ENCODE data around the gene LDHD.

DNA sequence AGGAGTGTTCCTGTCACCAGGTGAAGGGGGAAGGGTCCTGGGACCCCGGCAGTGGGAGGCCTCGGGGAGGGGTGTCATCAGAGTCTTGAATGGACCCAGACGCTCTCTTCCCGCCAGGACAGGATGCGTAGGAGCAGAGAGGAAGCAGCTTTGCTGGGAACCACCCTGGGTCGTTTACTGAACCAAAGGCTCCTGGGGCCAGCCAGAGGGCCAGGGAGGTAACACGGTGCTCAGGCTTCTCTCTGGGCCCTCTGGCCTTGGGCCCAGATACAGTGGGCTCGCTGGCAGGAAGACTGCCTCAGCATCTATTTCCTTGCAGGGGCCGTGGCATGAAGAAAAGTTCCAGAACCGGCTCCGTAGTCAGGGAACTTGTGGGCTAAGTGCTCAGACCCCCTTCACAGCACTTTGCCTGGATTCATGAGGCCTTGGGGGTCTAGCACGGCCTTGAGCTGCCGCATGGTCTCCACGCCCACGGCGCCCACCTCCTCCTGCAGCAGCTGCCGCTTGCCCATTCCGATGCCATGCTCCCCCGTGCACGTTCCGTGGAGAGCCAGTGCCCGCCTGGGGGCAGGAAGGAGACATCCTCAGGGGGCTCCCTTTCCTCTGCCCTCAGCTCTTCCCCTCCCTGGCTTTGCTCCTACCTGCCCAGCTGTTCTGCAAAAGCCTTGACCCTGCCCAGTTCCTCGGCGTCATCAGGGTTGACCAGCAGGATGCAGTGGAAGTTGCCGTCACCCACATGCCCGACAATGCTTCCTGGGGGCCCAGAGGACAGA, 4.4 kb downstream of the LDHD start:
- TF ChIP-seq, protein P1, sequence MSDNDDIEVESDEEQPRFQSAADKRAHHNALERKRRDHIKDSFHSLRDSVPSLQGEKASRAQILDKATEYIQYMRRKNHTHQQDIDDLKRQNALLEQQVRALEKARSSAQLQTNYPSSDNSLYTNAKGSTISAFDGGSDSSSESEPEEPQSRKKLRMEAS (IDR thresholded peaks at IDR 0.05): no peak
- no peak for TF ChIP-seq GABPA (IDR thresholded peaks at IDR 0.05; ENCODE audit: borderline replicate concordance, insufficient read depth, low read length)
- TF ChIP-seq, protein P2, sequence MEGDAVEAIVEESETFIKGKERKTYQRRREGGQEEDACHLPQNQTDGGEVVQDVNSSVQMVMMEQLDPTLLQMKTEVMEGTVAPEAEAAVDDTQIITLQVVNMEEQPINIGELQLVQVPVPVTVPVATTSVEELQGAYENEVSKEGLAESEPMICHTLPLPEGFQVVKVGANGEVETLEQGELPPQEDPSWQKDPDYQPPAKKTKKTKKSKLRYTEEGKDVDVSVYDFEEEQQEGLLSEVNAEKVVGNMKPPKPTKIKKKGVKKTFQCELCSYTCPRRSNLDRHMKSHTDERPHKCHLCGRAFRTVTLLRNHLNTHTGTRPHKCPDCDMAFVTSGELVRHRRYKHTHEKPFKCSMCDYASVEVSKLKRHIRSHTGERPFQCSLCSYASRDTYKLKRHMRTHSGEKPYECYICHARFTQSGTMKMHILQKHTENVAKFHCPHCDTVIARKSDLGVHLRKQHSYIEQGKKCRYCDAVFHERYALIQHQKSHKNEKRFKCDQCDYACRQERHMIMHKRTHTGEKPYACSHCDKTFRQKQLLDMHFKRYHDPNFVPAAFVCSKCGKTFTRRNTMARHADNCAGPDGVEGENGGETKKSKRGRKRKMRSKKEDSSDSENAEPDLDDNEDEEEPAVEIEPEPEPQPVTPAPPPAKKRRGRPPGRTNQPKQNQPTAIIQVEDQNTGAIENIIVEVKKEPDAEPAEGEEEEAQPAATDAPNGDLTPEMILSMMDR (IDR thresholded peaks at IDR 0.05; ENCODE audit: control extremely low read depth in 1 of 3, insufficient read depth in 1 of 3, low read depth in 1 of 3, low read length in 3 of 3): no peak

Measured in H1 (cell line).